Measurements from ENCODE around the gene PEX5.

DNA sequence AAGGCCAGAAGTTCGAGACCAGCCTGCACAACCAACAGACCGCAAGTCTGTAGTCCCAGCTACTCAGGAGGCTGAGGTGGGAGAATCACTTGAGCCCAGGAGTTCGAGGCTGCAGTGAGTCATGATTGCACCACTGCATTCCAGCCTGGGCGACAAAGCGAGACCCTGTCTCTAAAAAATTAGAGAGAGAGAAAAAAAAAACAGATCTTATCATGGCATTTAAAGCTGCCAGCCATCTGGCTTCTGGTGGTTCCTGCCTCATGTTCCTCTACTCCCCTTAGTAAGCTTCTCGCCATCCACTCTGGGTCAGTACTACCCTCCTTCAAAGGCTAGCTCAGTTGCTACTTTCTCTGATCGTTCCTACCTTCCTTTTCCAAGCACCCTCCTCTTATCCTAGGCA is 43.3 kb upstream of the PEX5 start:
- TF ChIP-seq POLR2A (IDR thresholded peaks at IDR 0.05), result no peak
- TF ChIP-seq, protein P1, sequence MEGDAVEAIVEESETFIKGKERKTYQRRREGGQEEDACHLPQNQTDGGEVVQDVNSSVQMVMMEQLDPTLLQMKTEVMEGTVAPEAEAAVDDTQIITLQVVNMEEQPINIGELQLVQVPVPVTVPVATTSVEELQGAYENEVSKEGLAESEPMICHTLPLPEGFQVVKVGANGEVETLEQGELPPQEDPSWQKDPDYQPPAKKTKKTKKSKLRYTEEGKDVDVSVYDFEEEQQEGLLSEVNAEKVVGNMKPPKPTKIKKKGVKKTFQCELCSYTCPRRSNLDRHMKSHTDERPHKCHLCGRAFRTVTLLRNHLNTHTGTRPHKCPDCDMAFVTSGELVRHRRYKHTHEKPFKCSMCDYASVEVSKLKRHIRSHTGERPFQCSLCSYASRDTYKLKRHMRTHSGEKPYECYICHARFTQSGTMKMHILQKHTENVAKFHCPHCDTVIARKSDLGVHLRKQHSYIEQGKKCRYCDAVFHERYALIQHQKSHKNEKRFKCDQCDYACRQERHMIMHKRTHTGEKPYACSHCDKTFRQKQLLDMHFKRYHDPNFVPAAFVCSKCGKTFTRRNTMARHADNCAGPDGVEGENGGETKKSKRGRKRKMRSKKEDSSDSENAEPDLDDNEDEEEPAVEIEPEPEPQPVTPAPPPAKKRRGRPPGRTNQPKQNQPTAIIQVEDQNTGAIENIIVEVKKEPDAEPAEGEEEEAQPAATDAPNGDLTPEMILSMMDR (IDR thresholded peaks at IDR 0.05), result no peak

Data from vagina (tissue), 2 donors.